NCI-H446 treated with DMSO at 0.1 percent for 48 hours (cell line): ENCODE measurements around the gene RBM28.
"Not testable (repeated sequence)": the region's sequence is repeated elsewhere in the genome, so short reads cannot be mapped to it uniquely, and the experiment has no call there.

Experiments used
- DNase-seq: peaks from one replicate; lab custom pipeline; 2025; lab: John Stamatoyannopoulos, UW

The RBM28 gene

GRCh38 chr7:128347647-128348097 is 4.0 kb upstream of the RBM28 start:
- peak; percentile 3 for DNase-seq

- no peak for DNase-seq
Measured at GRCh38 chr7:128344431-128344774, 695 bp upstream of the RBM28 start.

GRCh38 chr7:128341733-128342132 is 2.0 kb downstream of the RBM28 start:
- no peak for DNase-seq

- no peak for DNase-seq
Measured at GRCh38 chr7:128335730-128336129, 8.0 kb downstream of the RBM28 start.

- no peak for DNase-seq
Measured at GRCh38 chr7:128324368-128324680, 19.4 kb downstream of the RBM28 start.

GRCh38 chr7:128323459-128324367 is 20.0 kb downstream of the RBM28 start:
- no peak for DNase-seq

GRCh38 chr7:128323040-128323439 is 20.7 kb downstream of the RBM28 start:
- DNase-seq = no peak

GRCh38 chr7:128322040-128322643 is 21.6 kb downstream of the RBM28 start:
- peak; percentile 19 for DNase-seq

- no peak for DNase-seq
Measured at GRCh38 chr7:128321044-128321422, 22.7 kb downstream of the RBM28 start.

GRCh38 chr7:128318691-128319090 is 25.0 kb downstream of the RBM28 start:
- no peak for DNase-seq

GRCh38 chr7:128311013-128311412 is 32.7 kb downstream of the RBM28 start:
- no peak for DNase-seq

GRCh38 chr7:128310499-128310898 is 33.2 kb downstream of the RBM28 start:
- DNase-seq = no peak

GRCh38 chr7:128309976-128310375 is 33.7 kb downstream of the RBM28 start:
- no peak for DNase-seq

GRCh38 chr7:128309124-128309523 is 34.6 kb downstream of the RBM28 start:
- DNase-seq = no peak

GRCh38 chr7:128307061-128307460 is 36.6 kb downstream of the RBM28 start:
- DNase-seq = no peak

- peak; percentile 76 for DNase-seq
Measured at GRCh38 chr7:128304212-128304611, 39.5 kb downstream of the RBM28 start.

GRCh38 chr7:128303643-128304042 is 40.1 kb downstream of the RBM28 start:
- DNase-seq = no peak

- no peak for DNase-seq
Measured at GRCh38 chr7:128303133-128303532, 40.6 kb downstream of the RBM28 start.

GRCh38 chr7:128302139-128302538 is 41.6 kb downstream of the RBM28 start:
- no peak for DNase-seq

- no peak for DNase-seq
Measured at GRCh38 chr7:128299109-128299607, 44.5 kb downstream of the RBM28 start.

- DNase-seq = not testable (repeated sequence)
Measured at GRCh38 chr7:128298004-128298403, 45.7 kb downstream of the RBM28 start.

GRCh38 chr7:128287556-128287955 is 56.2 kb downstream of the RBM28 start:
- DNase-seq = no peak

- no peak for DNase-seq
Measured at GRCh38 chr7:128284102-128284501, 59.6 kb downstream of the RBM28 start.
